ENCODE data around the gene MZT2A.
"Not testable (repeated sequence)": the region's sequence is repeated elsewhere in the genome, so short reads cannot be mapped to it uniquely, and the experiment has no call there.

- TF ChIP-seq, protein P1, sequence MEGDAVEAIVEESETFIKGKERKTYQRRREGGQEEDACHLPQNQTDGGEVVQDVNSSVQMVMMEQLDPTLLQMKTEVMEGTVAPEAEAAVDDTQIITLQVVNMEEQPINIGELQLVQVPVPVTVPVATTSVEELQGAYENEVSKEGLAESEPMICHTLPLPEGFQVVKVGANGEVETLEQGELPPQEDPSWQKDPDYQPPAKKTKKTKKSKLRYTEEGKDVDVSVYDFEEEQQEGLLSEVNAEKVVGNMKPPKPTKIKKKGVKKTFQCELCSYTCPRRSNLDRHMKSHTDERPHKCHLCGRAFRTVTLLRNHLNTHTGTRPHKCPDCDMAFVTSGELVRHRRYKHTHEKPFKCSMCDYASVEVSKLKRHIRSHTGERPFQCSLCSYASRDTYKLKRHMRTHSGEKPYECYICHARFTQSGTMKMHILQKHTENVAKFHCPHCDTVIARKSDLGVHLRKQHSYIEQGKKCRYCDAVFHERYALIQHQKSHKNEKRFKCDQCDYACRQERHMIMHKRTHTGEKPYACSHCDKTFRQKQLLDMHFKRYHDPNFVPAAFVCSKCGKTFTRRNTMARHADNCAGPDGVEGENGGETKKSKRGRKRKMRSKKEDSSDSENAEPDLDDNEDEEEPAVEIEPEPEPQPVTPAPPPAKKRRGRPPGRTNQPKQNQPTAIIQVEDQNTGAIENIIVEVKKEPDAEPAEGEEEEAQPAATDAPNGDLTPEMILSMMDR (IDR thresholded peaks at IDR 0.05 in 4 of 5, conservative IDR thresholded peaks at IDR 0.05 in 1 of 5) = not testable (repeated sequence)
- not testable (repeated sequence) for TF ChIP-seq POLR2A (IDR thresholded peaks at IDR 0.05)
Measured at GRCh38 chr2:131503587-131503986, 11.4 kb upstream of the MZT2A start.
